ENCODE results near the gene TNNI3. TPM values are rescaled to one million over a fixed set of nuclear protein-coding genes. Genes with fewer than 3 reads are reported as not detected.

TNNI3 gene
- total and polyA plus RNA-seq, 9 of the 15 experiments (the other 6 are each of a cell fraction or from before 2014, with no cell fraction given), result 4.7 to 158 (median 42.0) TPM

DNA sequence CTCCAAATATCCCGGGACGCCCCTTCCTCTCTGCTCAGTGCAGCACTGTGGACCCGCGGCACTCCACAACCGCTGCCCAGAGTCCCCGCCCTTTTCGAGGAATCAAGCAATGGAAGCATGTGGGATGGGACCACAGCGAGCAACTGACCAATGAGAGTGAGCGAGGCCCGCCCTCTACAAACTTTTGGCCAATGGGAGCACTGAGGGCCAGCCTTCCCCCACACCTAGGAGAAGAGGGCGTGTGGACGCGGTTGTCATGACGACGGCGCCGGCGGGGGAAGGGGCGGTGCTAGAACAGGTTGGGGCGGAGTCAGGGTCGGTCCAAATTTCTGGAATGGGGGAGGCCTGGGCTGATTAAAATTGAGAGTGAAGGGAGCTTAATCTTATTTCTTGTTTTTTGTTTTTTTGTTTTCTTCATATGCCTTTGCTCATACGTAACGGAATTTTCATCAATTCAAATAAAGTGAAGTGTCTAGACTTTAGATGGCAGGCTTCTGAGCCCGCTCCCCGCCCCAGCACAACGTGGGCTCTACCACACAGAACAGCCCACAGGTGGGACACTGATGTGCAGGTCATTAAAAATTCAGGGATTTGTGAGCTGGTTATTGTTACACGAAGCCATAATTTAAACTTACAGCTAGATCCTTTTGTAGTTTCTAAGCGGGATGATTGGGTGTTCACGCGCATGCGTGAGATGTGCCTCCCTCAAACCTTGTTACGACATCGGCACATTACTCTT lies 9.2 kb upstream of the TNNI3 start, which contains the start of gene DNAAF3 (continued):
- TF ChIP-seq, protein P1, sequence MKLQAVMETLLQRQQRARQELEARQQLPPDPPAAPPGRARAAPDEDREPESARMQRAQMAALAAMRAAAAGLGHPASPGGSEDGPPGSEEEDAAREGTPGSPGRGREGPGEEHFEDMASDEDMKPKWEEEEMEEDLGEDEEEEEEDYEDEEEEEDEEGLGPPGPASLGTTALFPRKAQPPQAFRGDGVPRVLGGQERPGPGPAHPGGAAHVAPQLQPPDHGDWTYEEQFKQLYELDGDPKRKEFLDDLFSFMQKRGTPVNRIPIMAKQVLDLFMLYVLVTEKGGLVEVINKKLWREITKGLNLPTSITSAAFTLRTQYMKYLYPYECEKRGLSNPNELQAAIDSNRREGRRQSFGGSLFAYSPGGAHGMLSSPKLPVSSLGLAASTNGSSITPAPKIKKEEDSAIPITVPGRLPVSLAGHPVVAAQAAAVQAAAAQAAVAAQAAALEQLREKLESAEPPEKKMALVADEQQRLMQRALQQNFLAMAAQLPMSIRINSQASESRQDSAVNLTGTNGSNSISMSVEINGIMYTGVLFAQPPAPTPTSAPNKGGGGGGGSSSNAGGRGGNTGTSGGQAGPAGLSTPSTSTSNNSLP (IDR thresholded peaks at IDR 0.05; ENCODE audit: borderline replicate concordance, low read depth, low read length), result peak; percentile 64; the same call in 1 of the 2 replicates
- TF ChIP-seq MBD2 (IDR thresholded peaks at IDR 0.05; ENCODE audit: borderline replicate concordance, low read depth), result peak; percentile 97
- peak; percentile 10; the same call in 1 of the 2 replicates for TF ChIP-seq JUN (IDR thresholded peaks at IDR 0.05; ENCODE audit: borderline replicate concordance, low read depth, low read length)
- TF ChIP-seq JUN (CRISPR knock-in tag; IDR thresholded peaks at IDR 0.05; ENCODE audit: borderline replicate concordance), result no peak
- TF ChIP-seq FOS (IDR thresholded peaks at IDR 0.05; ENCODE audit: extremely low read depth, insufficient read length), result peak; percentile 98
- no peak for TF ChIP-seq PML (IDR thresholded peaks at IDR 0.05; ENCODE audit: low read length)
- TF ChIP-seq ZNF175 (CRISPR knock-in tag; IDR thresholded peaks at IDR 0.05; ENCODE audit: low read depth), result no peak
- 0 out of 4 replicates have a peak, but pooled peaks of 1 of the 2 experiments have one; percentile 27 for TF ChIP-seq TRIM24 (IDR thresholded peaks at IDR 0.05)
- TF ChIP-seq SRF (CRISPR knock-in tag; IDR thresholded peaks at IDR 0.05), result peak in 1 of 2 experiments; percentile 57; a peak in 1 of 4 replicates
- no peak for TF ChIP-seq ZNF586 (CRISPR knock-in tag; conservative IDR thresholded peaks at IDR 0.05)
- no peak for TF ChIP-seq PPARD (CRISPR knock-in tag; IDR thresholded peaks at IDR 0.05)
- no peak for TF ChIP-seq SUPT5H (IDR thresholded peaks at IDR 0.05)
- TF ChIP-seq ERF (CRISPR knock-in tag; IDR thresholded peaks at IDR 0.05), result 0 out of 2 replicates have a peak, but pooled peaks have one; percentile 72
- TF ChIP-seq, protein P2, sequence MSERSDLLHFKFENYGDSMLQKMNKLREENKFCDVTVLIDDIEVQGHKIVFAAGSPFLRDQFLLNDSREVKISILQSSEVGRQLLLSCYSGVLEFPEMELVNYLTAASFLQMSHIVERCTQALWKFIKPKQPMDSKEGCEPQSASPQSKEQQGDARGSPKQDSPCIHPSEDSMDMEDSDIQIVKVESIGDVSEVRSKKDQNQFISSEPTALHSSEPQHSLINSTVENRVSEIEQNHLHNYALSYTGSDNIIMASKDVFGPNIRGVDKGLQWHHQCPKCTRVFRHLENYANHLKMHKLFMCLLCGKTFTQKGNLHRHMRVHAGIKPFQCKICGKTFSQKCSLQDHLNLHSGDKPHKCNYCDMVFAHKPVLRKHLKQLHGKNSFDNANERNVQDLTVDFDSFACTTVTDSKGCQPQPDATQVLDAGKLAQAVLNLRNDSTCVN (CRISPR knock-in tag; IDR thresholded peaks at IDR 0.05), result 0 out of 2 replicates have a peak, but pooled peaks have one; percentile 58
- TF ChIP-seq DNMT1 (IDR thresholded peaks at IDR 0.05), result no peak
- no peak for TF ChIP-seq ZNF224 (CRISPR knock-in tag; IDR thresholded peaks at IDR 0.05)
- no peak for TF ChIP-seq MEF2A (IDR thresholded peaks at IDR 0.05; ENCODE audit: control insufficient read depth, low read depth, low read length)
- no peak for TF ChIP-seq ZNF57 (CRISPR knock-in tag; IDR thresholded peaks at IDR 0.05)
- no peak for TF ChIP-seq SLC30A9 (CRISPR knock-in tag; IDR thresholded peaks at IDR 0.05)
- TF ChIP-seq ZNF717 (CRISPR knock-in tag; IDR thresholded peaks at IDR 0.05), result no peak
- TF ChIP-seq POLR2A (conservative IDR thresholded peaks at IDR 0.05), result no peak
- TF ChIP-seq FOXM1 (IDR thresholded peaks at IDR 0.05; ENCODE audit: low read depth), result peak; percentile 41; the same call in 1 of the 2 replicates
- no peak for TF ChIP-seq FOXM1 (CRISPR knock-in tag; IDR thresholded peaks at IDR 0.05; ENCODE audit: low read depth)
- TF ChIP-seq TEAD4 (IDR thresholded peaks at IDR 0.05; ENCODE audit: low read length), result peak; percentile 33; the same call in 1 of the 2 replicates
- no peak for TF ChIP-seq TEAD4 (CRISPR knock-in tag; IDR thresholded peaks at IDR 0.05; ENCODE audit: borderline replicate concordance)
- no peak for TF ChIP-seq ZFX (CRISPR knock-in tag; IDR thresholded peaks at IDR 0.05)
